Fibroblast of mammary gland (primary cell): ENCODE measurements around the gene ACER2.

Experiments used
- DNase-seq: peaks from one replicate; pipeline ENCODE4 v3.0.0-alpha.2; 2010; ENCODE audit warnings: low read depth
- H3K4me3 ChIP-seq: 2 replicates; pipeline ENCODE4 v1.5.1; 2011; ENCODE audit warnings: low read depth, mild to moderate bottlenecking, low read length, moderate library complexity; ENCODE audit not compliant: control insufficient read depth
- CTCF ChIP-seq: conservative IDR thresholded peaks from 2 replicates; pipeline ENCODE4 v1.5.1; 2011; ENCODE audit warnings: low read depth, low read length, inconsistent platforms; ENCODE audit not compliant: control insufficient read depth, insufficient read depth

The ACER2 gene

GRCh38 chr9:19495186-19496028 lies 86.6 kb downstream of the ACER2 start:
- TF ChIP-seq CTCF, result no peak
- H3K4me3 ChIP-seq, result no peak overlapping the region
- DNase-seq, result no peak

GRCh38 chr9:19496321-19497050 lies 87.7 kb downstream of the ACER2 start:
- no peak overlapping the region for H3K4me3 ChIP-seq
- peak; percentile 28 for DNase-seq
- no peak for TF ChIP-seq CTCF

GRCh38 chr9:19497276-19497675 lies 88.5 kb downstream of the ACER2 start:
- no peak overlapping the region for H3K4me3 ChIP-seq
- no peak for DNase-seq
- TF ChIP-seq CTCF, result no peak

DNA sequence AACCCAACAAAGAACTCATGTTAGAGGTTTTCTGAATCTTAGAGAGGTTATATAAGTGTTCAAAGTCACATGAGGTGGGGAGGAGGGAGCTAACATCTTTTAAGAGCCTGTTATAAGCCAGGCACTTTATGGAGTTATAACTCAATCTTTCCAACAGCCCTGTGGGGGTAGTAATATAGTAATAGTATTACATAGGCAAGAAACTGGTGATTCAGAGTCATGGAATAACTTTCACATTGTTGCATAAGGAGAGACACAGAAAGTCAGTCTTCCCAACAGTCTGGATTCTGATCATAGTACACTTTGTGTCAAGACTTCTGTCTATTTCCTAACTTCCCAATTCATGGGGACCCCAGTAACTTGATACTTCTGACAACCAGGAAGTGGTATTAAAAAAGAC lies 89.2 kb downstream of the ACER2 start:
- DNase-seq, result peak; percentile 77
- no peak overlapping the region for H3K4me3 ChIP-seq
- TF ChIP-seq CTCF, result no peak
